Neural progenitor cell (in vitro differentiated cells): ENCODE results near the gene REP15. TPM values are rescaled to one million over a fixed set of nuclear protein-coding genes. Genes with fewer than 3 reads are reported as not detected.
A peak's percentile ranks its signal among the peaks of the same experiment; 100 is the strongest.

ENCODE experiments used
- DNase-seq: peaks from one replicate; pipeline ENCODE4 v3.0.0-alpha.2; 2016; ENCODE audit warnings: low spot score
- H2AFZ ChIP-seq: fragments of 200-600 bp; sonication (generic); replicated peaks from 2 replicates; pipeline ENCODE4 v1.6.1; 2016; ENCODE audit warnings: antibody characterized with exemption
- H3F3A ChIP-seq: fragments of 200-600 bp; sonication (generic); 2 replicates; pipeline ENCODE4 v1.6.1; 2016; ENCODE audit warnings: antibody characterized with exemption, low read depth
- H3K27ac ChIP-seq: fragments of 200-600 bp; sonication (generic); 2 replicates; pipeline ENCODE4 v1.5.1; 2016; ENCODE audit warnings: mild to moderate bottlenecking
- H3K27me3 ChIP-seq: fragments of 200-600 bp; sonication (generic); 2 replicates; pipeline ENCODE4 v1.6.1; 2016; ENCODE audit warnings: mild to moderate bottlenecking, moderate library complexity
- H3K36me3 ChIP-seq: fragments of 200-600 bp; sonication (generic); 2 replicates; pipeline ENCODE4 v1.5.1; 2016
- H3K4me1 ChIP-seq: fragments of 200-600 bp; sonication (generic); 2 replicates; pipeline ENCODE4 v1.6.1; 2016; ENCODE audit warnings: mixed run types
- H3K4me2 ChIP-seq: fragments of 200-600 bp; sonication (generic); 2 replicates; pipeline ENCODE4 v1.6.1; 2016
- H3K4me3 ChIP-seq: fragments of 200-600 bp; sonication (generic); 2 replicates; pipeline ENCODE4 v1.5.1; 2016
- H3K79me2 ChIP-seq: fragments of 200-600 bp; sonication (generic); 2 replicates; pipeline ENCODE4 v1.6.1; 2016; ENCODE audit warnings: low read depth
- H3K9ac ChIP-seq: fragments of 200-600 bp; sonication (generic); 2 replicates; pipeline ENCODE4 v1.6.1; 2016
- H3K9me3 ChIP-seq: fragments of 200-600 bp; sonication (generic); 2 replicates; pipeline ENCODE4 v1.5.1; 2016; ENCODE audit warnings: low read depth
- H4K20me1 ChIP-seq: fragments of 200-600 bp; sonication (generic); 2 replicates; pipeline ENCODE4 v1.6.1; 2016; ENCODE audit warnings: low read depth
- H3K27ac Mint-ChIP-seq: 3 replicates; pipeline ENCODE4 v1.8.0; 2021; ENCODE audit warnings: mixed read lengths
- H3K27me3 Mint-ChIP-seq: 2 replicates; pipeline ENCODE4 v1.8.0; 2022; ENCODE audit warnings: low read depth, mild to moderate bottlenecking, inconsistent platforms, moderate library complexity, mixed read lengths; ENCODE audit not compliant: insufficient read depth
- H3K36me3 Mint-ChIP-seq: 3 replicates; pipeline ENCODE4 v1.8.0; 2021; ENCODE audit warnings: mixed read lengths
- H3K4me1 Mint-ChIP-seq: 3 replicates; pipeline ENCODE4 v1.8.0; 2021; ENCODE audit warnings: mixed read lengths
- H3K4me3 Mint-ChIP-seq: 3 replicates; pipeline ENCODE4 v1.8.0; 2021; ENCODE audit warnings: mild to moderate bottlenecking, moderate library complexity, mixed read lengths
- H3K9me3 Mint-ChIP-seq: 3 replicates; pipeline ENCODE4 v1.8.0; 2020; ENCODE audit warnings: mixed read lengths
- CTCF ChIP-seq: fragments of 200-600 bp; sonication (generic); IDR thresholded peaks from 2 replicates; pipeline ENCODE4 v1.5.1; 2017; ENCODE audit warnings: antibody characterized with exemption, mild to moderate bottlenecking
- EZH2 ChIP-seq: fragments of 200-600 bp; sonication (generic); IDR thresholded peaks from 2 replicates; pipeline ENCODE4 v1.6.1; 2017; ENCODE audit warnings: antibody characterized with exemption, mild to moderate bottlenecking, moderate library complexity
- EZH2phosphoT487 ChIP-seq: fragments of 200-600 bp; sonication (generic); IDR thresholded peaks from 2 replicates; pipeline ENCODE4 v1.6.1; 2017; ENCODE audit warnings: antibody characterized with exemption
- total RNA-seq: library from RNA; depleted of rRNA; stranded (reverse); fragments of >200 nt; gene quantifications from 2 replicates; pipeline ENCODE4 v1.2.3, GENCODE V29; 2015; ENCODE audit warnings: low replicate concordance

REP15 gene
- total RNA-seq, 1 donor from 2014 or later, result 0.45 TPM

DNA sequence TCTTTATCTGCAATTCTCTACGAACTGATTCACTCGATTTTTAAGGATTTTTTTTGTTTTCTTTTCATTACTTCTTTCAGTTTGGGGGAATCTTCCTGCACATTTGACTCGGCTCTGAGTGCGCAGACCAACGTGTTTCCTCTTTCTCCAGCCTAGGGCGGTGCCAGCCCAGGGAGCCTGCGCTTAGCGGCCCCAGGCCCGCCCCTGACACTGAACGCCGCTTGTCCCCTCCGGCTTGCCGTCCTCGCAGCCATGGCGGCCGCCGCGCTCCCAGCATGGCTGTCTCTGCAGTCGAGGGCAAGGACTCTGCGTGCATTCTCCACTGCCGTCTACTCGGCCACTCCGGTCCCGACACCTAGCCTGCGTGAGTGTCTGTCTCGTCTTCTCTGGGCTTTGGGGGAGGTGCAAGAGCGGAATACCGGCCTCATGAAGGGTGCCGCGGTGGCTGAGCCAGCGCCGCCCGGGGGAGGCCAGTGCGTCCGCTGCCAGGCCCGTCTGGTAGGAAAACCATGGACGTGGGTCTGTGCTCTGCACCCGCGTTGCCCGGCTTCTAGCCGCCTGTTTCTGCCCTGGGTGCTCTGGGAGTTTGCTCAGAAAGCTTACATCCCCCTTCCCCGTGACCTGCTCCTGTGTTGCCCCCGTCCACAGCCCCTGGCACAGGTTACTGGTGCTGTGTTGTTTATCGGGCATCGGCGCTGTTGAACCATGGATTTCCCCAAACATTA lies 14.5 kb downstream of the REP15 start, which contains the start of gene MRPS35:
TSS of gene MRPS35 (plus strand) at position 241 of the 725 bp plus-strand sequence. CDS start at position 253, 12 bp downstream.
- peaks cover 22% of the 10 kb centered on the region for H3K4me1 Mint-ChIP-seq
- TF ChIP-seq EZH2phosphoT487 (no peak), EZH2 (peak; percentile 56)
- Histone ChIP-seq H3K4me1 (peaks cover 4% of the 10 kb centered on the region), H3K79me2 (peaks cover 29% of the 10 kb centered on the region), H3K9ac (peak within 1 kb of the TSS; percentile 72), H3K4me3 (peak within 1 kb of the TSS; percentile 70), H3K4me2 (peak within 1 kb of the TSS; percentile 97), H3F3A (peaks cover 4% of the 10 kb centered on the region), H3K27me3 (no peaks in the 10 kb centered on the region), H3K27ac (no peak within 1 kb of the TSS), H3K36me3 (no peaks in the 10 kb centered on the region), H2AFZ (peak within 1 kb of the TSS; percentile 98), H4K20me1 (no peaks in the 10 kb centered on the region), H3K9me3 (no peaks in the 10 kb centered on the region)
- peak; percentile 85 for DNase-seq
- no peaks in the 10 kb centered on the region for H3K9me3 Mint-ChIP-seq
- peaks cover 3% of the 10 kb centered on the region for H3K27me3 Mint-ChIP-seq
- H3K27ac Mint-ChIP-seq, result peak within 1 kb of the TSS; percentile 98
- peak within 1 kb of the TSS; percentile 99 for H3K4me3 Mint-ChIP-seq
- H3K36me3 Mint-ChIP-seq, result peaks cover 13% of the 10 kb centered on the region

- Histone ChIP-seq H3K4me2 (peak overlapping the region; percentile 97), H3K79me2 (peaks cover 29% of the 10 kb centered on the region), H3F3A (peaks cover 4% of the 10 kb centered on the region), H3K9me3 (no peaks in the 10 kb centered on the region), H3K36me3 (no peaks in the 10 kb centered on the region), H3K9ac (peak overlapping the region; percentile 72), H4K20me1 (no peaks in the 10 kb centered on the region), H2AFZ (peak overlapping the region; percentile 98), H3K27ac (no peak overlapping the region), H3K4me3 (peak overlapping the region; percentile 70), H3K4me1 (peaks cover 4% of the 10 kb centered on the region), H3K27me3 (no peaks in the 10 kb centered on the region)
- no peak for DNase-seq
- H3K4me1 Mint-ChIP-seq, result peaks cover 22% of the 10 kb centered on the region
- TF ChIP-seq EZH2, result no peak
- TF ChIP-seq EZH2phosphoT487, result no peak
- TF ChIP-seq CTCF, result no peak
- peak overlapping the region; percentile 98 for H3K27ac Mint-ChIP-seq
- no peaks in the 10 kb centered on the region for H3K9me3 Mint-ChIP-seq
- peaks cover 3% of the 10 kb centered on the region for H3K27me3 Mint-ChIP-seq
- H3K36me3 Mint-ChIP-seq, result peaks cover 13% of the 10 kb centered on the region
- H3K4me3 Mint-ChIP-seq, result peak overlapping the region; percentile 99
Measured at GRCh38 chr12:27711317-27711682, 15.1 kb downstream of the REP15 start.

DNA sequence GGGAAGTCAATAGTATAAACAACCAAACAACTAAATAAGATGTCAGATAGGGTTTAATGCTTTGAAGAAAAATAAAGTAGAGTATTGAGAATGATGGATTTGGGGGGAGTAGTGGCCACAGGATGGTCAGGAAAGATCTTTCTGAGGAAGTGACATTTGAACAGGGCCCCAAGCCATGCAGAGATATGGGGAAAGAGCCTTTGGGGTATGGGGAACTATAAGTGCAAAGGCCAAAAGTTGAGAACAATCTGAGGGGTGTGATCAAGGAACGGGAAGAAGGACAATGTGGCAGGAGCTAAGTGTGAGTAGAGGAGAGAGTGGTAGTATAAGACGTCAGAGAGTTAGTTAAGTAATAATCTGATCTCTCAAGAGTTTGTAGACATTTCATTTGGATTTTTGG lies 15.7 kb downstream of the REP15 start:
- TF ChIP-seq EZH2 (no peak), EZH2phosphoT487 (no peak), CTCF (no peak)
- H3K36me3 Mint-ChIP-seq, result peaks cover 14% of the 10 kb centered on the region
- H3K79me2 ChIP-seq, result peaks cover 29% of the 10 kb centered on the region
- peaks cover 22% of the 10 kb centered on the region for H3K4me1 Mint-ChIP-seq
- peak overlapping the region; percentile 99 for H3K4me3 Mint-ChIP-seq
- H3K27me3 ChIP-seq, result no peaks in the 10 kb centered on the region
- peak overlapping the region; percentile 97 for H3K4me2 ChIP-seq
- H3K4me3 ChIP-seq, result peak overlapping the region; percentile 70
- DNase-seq, result no peak
- no peak overlapping the region for H3K9ac ChIP-seq
- no peaks in the 10 kb centered on the region for H3K36me3 ChIP-seq
- no peak overlapping the region for H2AFZ ChIP-seq
- H3K27ac Mint-ChIP-seq, result no peak overlapping the region
- H4K20me1 ChIP-seq, result no peaks in the 10 kb centered on the region
- no peaks in the 10 kb centered on the region for H3K9me3 Mint-ChIP-seq
- peaks cover 4% of the 10 kb centered on the region for H3F3A ChIP-seq
- peaks cover 5% of the 10 kb centered on the region for H3K27me3 Mint-ChIP-seq
- no peak overlapping the region for H3K27ac ChIP-seq
- peaks cover 4% of the 10 kb centered on the region for H3K4me1 ChIP-seq
- H3K9me3 ChIP-seq, result no peaks in the 10 kb centered on the region

- H3K9ac ChIP-seq, result no peak overlapping the region
- H3K4me1 ChIP-seq, result no peaks in the 10 kb centered on the region
- H3K9me3 Mint-ChIP-seq, result no peaks in the 10 kb centered on the region
- no peak overlapping the region for H3K27ac ChIP-seq
- peaks cover 12% of the 10 kb centered on the region for H3K36me3 Mint-ChIP-seq
- H3K79me2 ChIP-seq, result no peaks in the 10 kb centered on the region
- no peaks in the 10 kb centered on the region for H3K36me3 ChIP-seq
- no peak overlapping the region for H3K4me3 ChIP-seq
- no peak overlapping the region for H3K4me2 ChIP-seq
- no peaks in the 10 kb centered on the region for H3K9me3 ChIP-seq
- H2AFZ ChIP-seq, result no peak overlapping the region
- DNase-seq, result no peak
- H3K27ac Mint-ChIP-seq, result no peak overlapping the region
- peaks cover 3% of the 10 kb centered on the region for H3K27me3 Mint-ChIP-seq
- H3F3A ChIP-seq, result no peaks in the 10 kb centered on the region
- TF ChIP-seq CTCF (no peak), EZH2phosphoT487 (no peak), EZH2 (no peak)
- H3K4me3 Mint-ChIP-seq, result no peak overlapping the region
- H4K20me1 ChIP-seq, result peaks cover 3% of the 10 kb centered on the region
- no peaks in the 10 kb centered on the region for H3K27me3 ChIP-seq
- no peaks in the 10 kb centered on the region for H3K4me1 Mint-ChIP-seq
Measured at GRCh38 chr12:27723212-27723611, 27.0 kb downstream of the REP15 start.
